H1 (cell line): ENCODE results near the gene FRZB. TPM values are rescaled to one million over a fixed set of nuclear protein-coding genes. Genes with fewer than 3 reads are reported as not detected.

Source experiments
- CTCF ChIA-PET: fragments of 300-600 bp; sonication (Branson Sonifier 250); formaldehyde crosslinking; loops from one replicate; lab custom pipeline; 2021; ENCODE audit not compliant: partially characterized antibody; lab: Charles Lee
- POLR2A ChIA-PET: fragments of 300-600 bp; sonication (Branson Sonifier 250); formaldehyde crosslinking; loops from one replicate; lab custom pipeline; 2021; ENCODE audit warnings: inconsistent platforms; ENCODE audit not compliant: partially characterized antibody; lab: Charles Lee
- DNase-seq, 2 experiments: peaks; one replicate each; pipeline versions ENCODE4 v3.0.0 to v3.0.0-alpha.2; 2010 to 2022; ENCODE audit warnings: low spot score in 2 of 2, low read depth in 1 of 2, mixed read lengths in 1 of 2
- FAIRE-seq: peaks from 2 replicates; lab custom pipeline; 2011; peaks lifted over from hg19 to GRCh38; lab: Jason Lieb, UNC
- H2AFZ ChIP-seq: 2 replicates; pipeline ENCODE4 v1.8.1; 2012; ENCODE audit warnings: low read length, inconsistent platforms
- H2AK5ac ChIP-seq: 2 replicates; pipeline ENCODE4 v1.6.1; 2013; ENCODE audit warnings: low read depth, low read length
- H2BK120ac ChIP-seq: replicated peaks from 2 replicates; pipeline ENCODE3; 2013; ENCODE audit warnings: low read depth, low read length, inconsistent platforms
- H2BK12ac ChIP-seq: 2 replicates; pipeline ENCODE4 v1.6.1; 2013; ENCODE audit warnings: low read depth, low read length
- H2BK15ac ChIP-seq: 2 replicates; pipeline ENCODE4 v1.6.1; 2013; ENCODE audit warnings: low read length
- H2BK20ac ChIP-seq: 2 replicates; pipeline ENCODE4 v1.6.1; 2013; ENCODE audit warnings: low read length
- H2BK5ac ChIP-seq: 2 replicates; pipeline ENCODE4 v1.6.1; 2013; ENCODE audit warnings: low read depth, low read length
- H3K14ac ChIP-seq: 2 replicates; pipeline ENCODE4 v1.6.1; 2013; ENCODE audit warnings: inconsistent platforms; ENCODE audit not compliant: insufficient read length
- H3K18ac ChIP-seq: 2 replicates; pipeline ENCODE4 v1.6.1; 2013; ENCODE audit warnings: low read length; ENCODE audit errors: extremely low read depth
- H3K23ac ChIP-seq: 2 replicates; pipeline ENCODE4 v1.6.1; 2013; ENCODE audit warnings: inconsistent platforms; ENCODE audit not compliant: insufficient read length
- H3K23me2 ChIP-seq: 2 replicates; pipeline ENCODE4 v1.6.1; 2013; ENCODE audit warnings: low read depth, low read length
- H3K27ac ChIP-seq: 2 replicates; pipeline ENCODE4 v1.6.1; 2011; ENCODE audit warnings: low read depth, low read length, inconsistent platforms
- H3K27me3 ChIP-seq, 4 experiments: replicated peaks in 1 of 4; 1 replicate in 1 of 4; 2 replicates in 3 of 4; pipeline versions ENCODE4 v1.6.1 to v1.8.1; 2011 to 2013; ENCODE audit warnings: low read length in 3 of 4, mild to moderate bottlenecking in 3 of 4, inconsistent platforms in 2 of 4, mixed read lengths in 2 of 4, moderate library complexity in 1 of 4; ENCODE audit not compliant: control insufficient read depth in 3 of 4, insufficient read depth in 3 of 4; ENCODE audit errors: extremely low read depth in 1 of 4
- H3K36me3 ChIP-seq, 4 experiments: 2 replicates each; pipeline versions ENCODE4 v1.6.1 to v1.8.1; 2011 to 2013; ENCODE audit warnings: mild to moderate bottlenecking in 4 of 4, low read length in 3 of 4, moderate library complexity in 2 of 4, control low read depth in 1 of 4, inconsistent platforms in 1 of 4; ENCODE audit not compliant: insufficient read depth in 4 of 4, control insufficient read depth in 2 of 4
- H3K4ac ChIP-seq: replicated peaks from 2 replicates; pipeline ENCODE3; 2013; ENCODE audit warnings: low read length, low read depth, mixed read lengths, inconsistent platforms; ENCODE audit not compliant: insufficient read length
- H3K4me1 ChIP-seq, 4 experiments: replicated peaks in 1 of 4; 1 replicate in 1 of 4; 2 replicates in 3 of 4; pipeline versions ENCODE4 v1.6.1 to v1.8.1; 2011 to 2013; ENCODE audit warnings: low read length in 3 of 4, inconsistent platforms in 2 of 4, mixed read lengths in 1 of 4; ENCODE audit not compliant: insufficient read depth in 4 of 4, control insufficient read depth in 3 of 4
- H3K4me2 ChIP-seq, 2 experiments: 2 replicates each; pipeline versions ENCODE4 v1.6.1 to v1.8.1; 2011 to 2013; ENCODE audit warnings: low read depth in 2 of 2, low read length in 2 of 2, control low read depth in 1 of 2, inconsistent platforms in 1 of 2, mild to moderate bottlenecking in 1 of 2; ENCODE audit not compliant: insufficient read depth in 1 of 2
- H3K4me3 ChIP-seq, 4 experiments: fragments of 200-600, 300-600 bp in 1 of 4; sonication (generic), shearing (Covaris generic), sonication (Bioruptor Twin) in 1 of 4; 2 replicates each; pipeline versions ENCODE4 v1.5.1 to v1.8.1; 2011 to 2016; ENCODE audit warnings: low read length in 4 of 4, low read depth in 3 of 4, control low read depth in 2 of 4, inconsistent platforms in 2 of 4, mild to moderate bottlenecking in 2 of 4, mixed read lengths in 1 of 4, moderate library complexity in 1 of 4; ENCODE audit not compliant: insufficient read depth in 2 of 4; ENCODE audit errors: extremely low read depth in 1 of 4
- H3K56ac ChIP-seq: replicated peaks from 2 replicates; pipeline ENCODE3; 2013; ENCODE audit warnings: low read depth, mild to moderate bottlenecking, mixed read lengths, low read length, inconsistent platforms; ENCODE audit not compliant: insufficient read length
- H3K79me1 ChIP-seq: 2 replicates; pipeline ENCODE4 v1.6.1; 2013; ENCODE audit warnings: low read depth, low read length, control low read depth
- H3K79me2 ChIP-seq, 2 experiments: 2 replicates each; pipeline versions ENCODE4 v1.6.1 to v1.8.1; 2012 to 2013; ENCODE audit warnings: low read length in 2 of 2, mild to moderate bottlenecking in 2 of 2, inconsistent platforms in 1 of 2; ENCODE audit not compliant: insufficient read depth in 2 of 2, control insufficient read depth in 1 of 2
- H3K9ac ChIP-seq, 4 experiments: replicated peaks in 1 of 4; 1 replicate in 1 of 4; 2 replicates in 3 of 4; pipeline versions ENCODE4 v1.6.1 to v1.8.1; 2011 to 2013; ENCODE audit warnings: low read depth in 3 of 4, low read length in 3 of 4, control low read depth in 2 of 4, mild to moderate bottlenecking in 2 of 4, moderate library complexity in 2 of 4, inconsistent platforms in 1 of 4; ENCODE audit errors: extremely low read depth in 1 of 4
- H3K9me3 ChIP-seq, 2 experiments: 2 replicates each; pipeline versions ENCODE4 v1.6.1 to v1.8.1; 2012 to 2013; ENCODE audit warnings: mild to moderate bottlenecking in 2 of 2, moderate library complexity in 2 of 2, control low read depth in 1 of 2, inconsistent platforms in 1 of 2, low read depth in 1 of 2, low read length in 1 of 2, mixed read lengths in 1 of 2; ENCODE audit not compliant: insufficient read depth in 2 of 2
- H4K20me1 ChIP-seq, 2 experiments: replicated peaks in 1 of 2; 2 replicates each; pipeline versions ENCODE3 to v1.8.1; 2011 to 2013; ENCODE audit warnings: inconsistent platforms in 2 of 2, low read length in 2 of 2, mild to moderate bottlenecking in 1 of 2; ENCODE audit not compliant: insufficient read depth in 2 of 2, control insufficient read depth in 1 of 2
- H4K5ac ChIP-seq: 2 replicates; pipeline ENCODE4 v1.6.1; 2013; ENCODE audit warnings: low read length, low read depth, mixed read lengths, inconsistent platforms; ENCODE audit not compliant: insufficient read length
- H4K8ac ChIP-seq: 2 replicates; pipeline ENCODE4 v1.8.0; 2013; ENCODE audit warnings: mild to moderate bottlenecking, moderate library complexity, low read length, inconsistent platforms; ENCODE audit not compliant: insufficient read depth; ENCODE audit errors: extremely low read depth
- H4K91ac ChIP-seq: replicated peaks from 2 replicates; pipeline ENCODE3; 2013; ENCODE audit warnings: low read length, mixed read lengths, inconsistent platforms; ENCODE audit not compliant: insufficient read length
- EZH2 ChIP-seq: fragments of 200-600 bp; sonication (generic); IDR thresholded peaks from 2 replicates; pipeline ENCODE4 v1.7.1; 2012; ENCODE audit warnings: low read depth, mild to moderate bottlenecking, moderate library complexity, low read length, inconsistent platforms; ENCODE audit not compliant: severe bottlenecking
- MAFK ChIP-seq: IDR thresholded peaks from 2 replicates; pipeline ENCODE4 v1.6.1; 2012; ENCODE audit warnings: low read depth, mild to moderate bottlenecking, improper control_type of control experiment, low read length
- WGBS, 2 experiments: shearing (Covaris generic) in 1 of 2; methylation state at CpG; one replicate each; pipeline versions ENCODE4 v1.1.6 to v1.1.7; 2013 to 2015; ENCODE audit warnings: low lambda C conversion rate in 2 of 2, mixed read lengths in 2 of 2, inconsistent platforms in 1 of 2, low coverage in 1 of 2, missing lambda C conversion rate in 1 of 2; ENCODE audit not compliant: insufficient replicate concordance in 2 of 2, insufficient coverage in 1 of 2, insufficient read length in 1 of 2; ENCODE audit errors: extremely low coverage in 1 of 2, missing lambda C conversion rate in 1 of 2; 5-methylcytosine and 5-hydroxymethylcytosine counted together
- polyA plus RNA-seq, 7 experiments: library from polyadenylated mRNA; depleted of rRNA in 3 of 7; stranded (reverse) in 5 of 7; unstranded in 2 of 7; fragments of >200 nt in 5 of 7; fragments of 200-250 nt in 2 of 7; gene quantifications; 1 replicate in 5 of 7; 2 replicates in 1 of 7; 4 replicates in 1 of 7; pipeline versions ENCODE4 v1.2.1 to v1.2.3, GENCODE V29; 2011 to 2013; ENCODE audit warnings: missing spikeins in 2 of 7, mixed read lengths in 2 of 7
- total RNA-seq: library from RNA; stranded (reverse); fragmentation: NEBNext Ultra II Directional; extraction: Animal tissue kit (Norgen Biotek cat#: 25700); gene quantifications from 2 replicates; pipeline ENCODE4 v1.2.1, GENCODE V29; 2021

Gene FRZB
- total and polyA plus RNA-seq, 2 of the 8 experiments (the other 6 are each of a cell fraction or from before 2014, with no cell fraction given) = 4.4 to 4.6 TPM

DNA sequence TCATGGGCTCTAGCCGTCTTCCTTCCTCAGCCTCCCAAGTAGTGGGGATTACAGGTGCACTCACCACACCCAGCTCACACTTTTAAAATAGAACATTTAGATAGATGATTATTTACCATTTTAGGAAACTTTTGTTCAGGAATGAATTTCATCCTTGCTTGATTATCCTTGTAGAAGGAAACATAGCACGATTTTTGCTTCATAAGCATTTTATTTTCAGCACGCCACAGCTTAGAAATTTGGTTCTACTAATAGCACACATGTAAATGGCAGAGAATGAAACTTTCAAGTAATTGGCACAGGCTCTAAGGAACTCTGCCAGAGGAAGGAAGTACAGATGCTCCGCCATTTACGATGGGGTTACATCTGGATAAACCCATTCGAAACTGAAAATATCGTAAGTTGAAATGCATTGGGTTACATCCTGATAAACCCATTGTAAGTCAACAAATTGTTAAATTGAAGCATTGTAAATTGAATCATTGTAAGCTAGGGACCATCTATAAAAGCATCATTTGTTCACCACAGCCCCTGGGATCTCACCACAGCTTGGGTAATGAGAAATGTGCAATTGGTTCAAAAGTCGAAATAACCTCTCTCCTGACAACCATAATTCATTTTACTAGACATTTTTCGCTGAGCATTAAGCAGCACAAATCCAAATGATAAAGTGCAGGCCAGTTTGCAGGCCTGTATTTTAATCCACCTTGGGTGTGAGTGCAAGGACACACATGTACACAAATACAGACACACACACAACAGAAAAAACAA, 33.2 kb downstream of the FRZB start:
- Histone ChIP-seq H3K27ac (no peak overlapping the region), H3K9me3 (no peaks in the 10 kb centered on the region), H2AFZ (no peak overlapping the region), H2BK20ac (no peak overlapping the region), H3K27me3 (no peaks in the 10 kb centered on the region), H3K79me2 (no peaks in the 10 kb centered on the region), H3K79me1 (no peaks in the 10 kb centered on the region), H3K23ac (no peak overlapping the region), H2BK12ac (no peak overlapping the region), H2BK15ac (no peak overlapping the region), H3K4me2 (no peak overlapping the region), H3K4me3 (no peak overlapping the region), H3K56ac (no peak overlapping the region), H4K91ac (no peak overlapping the region), H2AK5ac (no peak overlapping the region), H4K8ac (no peak overlapping the region), H3K18ac (no peak overlapping the region), H3K4me1 (peaks cover 0 to 4% (median 0%) of the 10 kb centered on the region in 4 experiments; a peak in 4 of 7 replicates), H3K14ac (no peak overlapping the region), H2BK5ac (no peak overlapping the region), H3K9ac (no peak overlapping the region), H4K20me1 (no peaks in the 10 kb centered on the region), H3K4ac (no peak overlapping the region), H3K23me2 (no peaks in the 10 kb centered on the region), H4K5ac (no peak overlapping the region), H3K36me3 (no peaks in the 10 kb centered on the region; a peak in 1 of 8 replicates), H2BK120ac (no peak overlapping the region)
- WGBS, 2 experiments = 91% methylated on average over 9 of the region's 9 CpGs; no CpG with 5 or more reads in 1 of the 2 experiments
- FAIRE-seq (no peak), DNase-seq (no peak)
- TF ChIP-seq MAFK (peak; percentile 25; the same call in 1 of the 2 replicates), EZH2 (no peak)
- CTCF ChIA-PET = interaction anchor here (0.9 to 1.8 kb wide), 3 partner anchors 9 to 65 kb away, joined by 3 to 5 read pairs (median 4); no protein-coding TSS in a partner anchor
- POLR2A ChIA-PET = interaction anchor here (0.9 kb wide), 1 partner anchor 14 kb away, joined by 4 read pairs; no protein-coding TSS in a partner anchor
